OCI-LY3 (cell line): Measurements from ENCODE around the gene BTAF1.

Source experiments
- EZH2phosphoT487 ChIP-seq: fragments of 200-600 bp; shearing (Covaris generic); IDR thresholded peaks from 2 replicates; pipeline ENCODE4 v1.6.1; 2018; ENCODE audit warnings: antibody characterized with exemption, mixed run types, low read depth
- TF ChIP-seq, protein P1 (sequence below): fragments of 200-600, 300-600 bp; sonication (generic); IDR thresholded peaks from 2 replicates; pipeline ENCODE4 v1.5.1; 2014; ENCODE audit warnings: antibody characterized with exemption, low read length, low read depth

- TF ChIP-seq, protein P1, sequence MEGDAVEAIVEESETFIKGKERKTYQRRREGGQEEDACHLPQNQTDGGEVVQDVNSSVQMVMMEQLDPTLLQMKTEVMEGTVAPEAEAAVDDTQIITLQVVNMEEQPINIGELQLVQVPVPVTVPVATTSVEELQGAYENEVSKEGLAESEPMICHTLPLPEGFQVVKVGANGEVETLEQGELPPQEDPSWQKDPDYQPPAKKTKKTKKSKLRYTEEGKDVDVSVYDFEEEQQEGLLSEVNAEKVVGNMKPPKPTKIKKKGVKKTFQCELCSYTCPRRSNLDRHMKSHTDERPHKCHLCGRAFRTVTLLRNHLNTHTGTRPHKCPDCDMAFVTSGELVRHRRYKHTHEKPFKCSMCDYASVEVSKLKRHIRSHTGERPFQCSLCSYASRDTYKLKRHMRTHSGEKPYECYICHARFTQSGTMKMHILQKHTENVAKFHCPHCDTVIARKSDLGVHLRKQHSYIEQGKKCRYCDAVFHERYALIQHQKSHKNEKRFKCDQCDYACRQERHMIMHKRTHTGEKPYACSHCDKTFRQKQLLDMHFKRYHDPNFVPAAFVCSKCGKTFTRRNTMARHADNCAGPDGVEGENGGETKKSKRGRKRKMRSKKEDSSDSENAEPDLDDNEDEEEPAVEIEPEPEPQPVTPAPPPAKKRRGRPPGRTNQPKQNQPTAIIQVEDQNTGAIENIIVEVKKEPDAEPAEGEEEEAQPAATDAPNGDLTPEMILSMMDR, result no peak
- no peak for TF ChIP-seq EZH2phosphoT487
Measured at GRCh38 chr10:91953600-91954160, 30.1 kb downstream of the BTAF1 start.
